WTC11 (cell line): Measurements from ENCODE around the gene ECD. TPM values are rescaled to one million over a fixed set of nuclear protein-coding genes. Genes with fewer than 3 reads are reported as not detected.
"Not testable (repeated sequence)": the region's sequence is repeated elsewhere in the genome, so short reads cannot be mapped to it uniquely, and the experiment has no call there.

Experiments used
- ATAC-seq: fragments of 200-7000 bp; cut with Tn5 transposase; 2 replicates; pipeline ENCODE4 v1.10.0; 2021; ENCODE audit warnings: mild to moderate bottlenecking, moderate library complexity
- CTCF ChIA-PET: fragments of 300-600 bp; sonication (Branson Sonifier 250); formaldehyde crosslinking; loops from one replicate; lab custom pipeline; 2021; ENCODE audit warnings: antibody characterized with exemption; lab: Charles Lee
- POLR2A ChIA-PET: fragments of 350-600 bp; sonication (Branson Sonifier 250); formaldehyde crosslinking; loops from one replicate; lab custom pipeline; 2021; ENCODE audit warnings: antibody characterized with exemption; lab: Charles Lee
- DNase-seq: peaks from one replicate; pipeline ENCODE4 v3.0.0; 2021; ENCODE audit warnings: low spot score
- H3K27ac Mint-ChIP-seq: 2 replicates; pipeline ENCODE4 v1.8.0; 2021; ENCODE audit warnings: mixed read lengths
- H3K27me3 Mint-ChIP-seq: 2 replicates; pipeline ENCODE4 v1.8.0; 2021; ENCODE audit warnings: low read depth, mild to moderate bottlenecking, moderate library complexity, mixed read lengths
- H3K36me3 Mint-ChIP-seq: 2 replicates; pipeline ENCODE4 v1.8.0; 2021; ENCODE audit warnings: mixed read lengths
- H3K4me1 Mint-ChIP-seq: 2 replicates; pipeline ENCODE4 v1.8.0; 2022; ENCODE audit warnings: mixed read lengths
- H3K4me3 Mint-ChIP-seq: 2 replicates; pipeline ENCODE4 v1.8.0; 2021; ENCODE audit warnings: mild to moderate bottlenecking, moderate library complexity, mixed read lengths
- H3K9me3 Mint-ChIP-seq: 2 replicates; pipeline ENCODE4 v1.8.0; 2021; ENCODE audit warnings: mixed read lengths
- AR ChIP-seq: fragments of 250-450 bp; sonication (Bioruptor Pico); IDR thresholded peaks from 2 replicates; pipeline ENCODE4 v1.9.0; 2021; ENCODE audit warnings: mild to moderate bottlenecking
- ARID4B ChIP-seq: sonication (generic); formaldehyde crosslinking; IDR thresholded peaks from 2 replicates; pipeline ENCODE4 v1.8.0; 2023; ENCODE audit warnings: missing genetic modification reagents, mild to moderate bottlenecking, borderline replicate concordance
- ATF2 ChIP-seq: sonication (generic); formaldehyde crosslinking; IDR thresholded peaks from 2 replicates; pipeline ENCODE4 v1.8.1; 2022; ENCODE audit warnings: low read depth, missing genetic modification reagents, borderline replicate concordance
- ESRRA ChIP-seq: sonication (generic); formaldehyde crosslinking; IDR thresholded peaks from 2 replicates; pipeline ENCODE4 v1.8.1; 2022; ENCODE audit warnings: mild to moderate bottlenecking, missing genetic modification reagents, borderline replicate concordance
- FOXK1 ChIP-seq: sonication (generic); formaldehyde crosslinking; IDR thresholded peaks from 2 replicates; pipeline ENCODE4 v1.8.0; 2022; ENCODE audit warnings: mild to moderate bottlenecking, moderate library complexity, missing genetic modification reagents
- FOXP1 ChIP-seq: sonication (generic); formaldehyde crosslinking; IDR thresholded peaks from 2 replicates; pipeline ENCODE4 v1.8.0; 2022; ENCODE audit warnings: missing genetic modification reagents, mild to moderate bottlenecking, moderate library complexity, borderline replicate concordance
- KAT7 ChIP-seq: sonication (generic); formaldehyde crosslinking; IDR thresholded peaks from 2 replicates; pipeline ENCODE4 v1.8.1; 2023; ENCODE audit warnings: missing genetic modification reagents, mild to moderate bottlenecking, borderline replicate concordance
- MYBL2 ChIP-seq: sonication (generic); formaldehyde crosslinking; IDR thresholded peaks from 2 replicates; pipeline ENCODE4 v1.8.1; 2023; ENCODE audit warnings: mild to moderate bottlenecking, moderate library complexity, missing genetic modification reagents
- PRRX2 ChIP-seq: fragments of 250-450 bp; sonication (Bioruptor Pico); IDR thresholded peaks from 2 replicates; pipeline ENCODE4 v1.8.0; 2021; ENCODE audit warnings: mild to moderate bottlenecking
- RORB ChIP-seq: fragments of 250-450 bp; sonication (Bioruptor Pico); IDR thresholded peaks from 2 replicates; pipeline ENCODE4 v1.9.0; 2021; ENCODE audit warnings: mild to moderate bottlenecking
- STAT6 ChIP-seq: sonication (generic); formaldehyde crosslinking; conservative IDR thresholded peaks from 2 replicates; pipeline ENCODE4 v1.8.1; 2023; ENCODE audit warnings: mild to moderate bottlenecking, low read depth, missing genetic modification reagents, moderate library complexity
- ZBTB21 ChIP-seq: sonication (generic); formaldehyde crosslinking; IDR thresholded peaks from 2 replicates; pipeline ENCODE4 v1.8.1; 2023; ENCODE audit warnings: mild to moderate bottlenecking, missing genetic modification reagents, borderline replicate concordance
- ZSCAN18 ChIP-seq: fragments of 250-450 bp; sonication (Bioruptor Pico); IDR thresholded peaks from 2 replicates; pipeline ENCODE4 v2.1.2; 2022; ENCODE audit warnings: mild to moderate bottlenecking, moderate library complexity
- total RNA-seq: library from RNA; stranded (reverse); gene quantifications from 3 replicates; pipeline ENCODE4 v1.2.3, GENCODE V29; 2021

The ECD gene
- total RNA-seq, 1 experiment from 2014 or later = 38.2 TPM

- no peak for TF ChIP-seq ARID4B (CRISPR knock-in tag)
- TF ChIP-seq MYBL2 (CRISPR knock-in tag) = no peak
- no peak for TF ChIP-seq KAT7 (CRISPR knock-in tag)
- TF ChIP-seq AR = no peak
- TF ChIP-seq, all 79 proteins: peak for 0
Observed at GRCh38 chr10:73152009-73152408, 15.8 kb downstream of the ECD start (continued).

- POLR2A ChIA-PET, ATAC-seq, H3K4me3 Mint-ChIP-seq, H3K27ac Mint-ChIP-seq, H3K9me3 Mint-ChIP-seq, H3K4me1 Mint-ChIP-seq, CTCF ChIA-PET, DNase-seq, H3K27me3 Mint-ChIP-seq: not testable (repeated sequence)
- H3K36me3 Mint-ChIP-seq = peaks cover 45% of the 10 kb centered on the region
Observed at GRCh38 chr10:73150633-73151413, 17.0 kb downstream of the ECD start.

GRCh38 chr10:73141603-73142002 lies 26.2 kb downstream of the ECD start:
- DNase-seq (no peak), ATAC-seq (no peak)
- POLR2A ChIA-PET = no interaction called here
- Mint-ChIP-seq H3K36me3 (peaks cover 45% of the 10 kb centered on the region), H3K4me3 (no peak overlapping the region), H3K4me1 (no peaks in the 10 kb centered on the region), H3K9me3 (no peaks in the 10 kb centered on the region), H3K27ac (no peak overlapping the region), H3K27me3 (no peaks in the 10 kb centered on the region)
- CTCF ChIA-PET = no interaction called here
- TF ChIP-seq RORB (CRISPR knock-in tag) (no peak), ZBTB21 (CRISPR knock-in tag) (no peak), PRRX2 (CRISPR knock-in tag) (no peak), ZSCAN18 (no peak), KAT7 (CRISPR knock-in tag) (no peak), FOXK1 (CRISPR knock-in tag) (no peak), FOXP1 (CRISPR knock-in tag) (no peak), ARID4B (CRISPR knock-in tag) (no peak), ESRRA (CRISPR knock-in tag) (no peak), STAT6 (CRISPR knock-in tag) (no peak), ATF2 (no peak)
